HG03439 (cell line): ENCODE results near the gene ATP5F1E.

Experiments
- ATAC-seq: cut with Tn5 transposase; IDR thresholded peaks from one replicate; pipeline ENCODE4 v1.9.1; 2021; ENCODE audit warnings: mild to moderate bottlenecking, moderate library complexity; ENCODE audit not compliant: unreplicated experiment

Gene ATP5F1E

DNA sequence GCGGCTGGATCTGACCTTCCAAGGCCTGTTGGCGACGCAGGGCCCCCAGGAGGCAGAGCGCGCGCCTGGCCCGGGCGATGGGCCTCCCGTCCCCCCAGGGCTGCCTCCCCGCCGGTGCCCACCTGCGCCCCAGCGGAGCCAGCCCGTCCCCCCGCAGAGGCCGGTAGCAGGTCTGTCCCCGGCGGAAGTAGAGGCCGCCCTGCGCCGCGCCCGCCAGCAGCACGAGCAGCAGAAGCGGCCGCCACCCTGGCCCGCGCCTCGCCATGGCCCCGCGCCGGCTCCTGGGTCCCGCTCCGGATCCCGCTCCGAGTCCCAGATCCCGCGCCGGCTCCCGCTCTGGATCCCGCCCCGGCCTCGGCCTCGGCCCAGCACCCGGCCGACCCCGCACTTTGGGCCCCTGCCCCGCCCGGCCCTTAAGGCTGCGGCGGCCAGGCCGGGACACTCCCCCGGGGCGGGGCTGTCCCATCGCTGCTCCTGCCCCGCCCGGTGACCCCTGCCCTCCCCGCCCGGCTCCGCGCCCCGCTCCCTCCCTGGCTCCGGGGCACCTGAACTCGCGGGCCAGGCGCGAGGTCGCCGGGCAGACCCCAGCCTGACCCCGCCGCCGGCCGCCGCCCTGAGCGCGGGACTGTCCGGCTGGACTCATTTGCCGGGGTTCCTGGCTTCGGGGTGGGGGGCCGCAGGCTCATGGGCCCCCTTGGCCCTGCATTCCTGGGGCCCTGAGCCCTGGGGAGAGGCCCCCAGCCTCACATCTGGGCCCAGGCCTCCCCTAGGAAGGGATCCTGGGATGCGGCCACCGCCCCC, 25.1 kb downstream of the ATP5F1E start, which contains the start of gene CTSZ:
TSS of gene CTSZ (minus strand) at position 391 of the 801 bp plus-strand sequence. CDS start at position 265, 126 bp downstream.
- ATAC-seq, result no peak

DNA sequence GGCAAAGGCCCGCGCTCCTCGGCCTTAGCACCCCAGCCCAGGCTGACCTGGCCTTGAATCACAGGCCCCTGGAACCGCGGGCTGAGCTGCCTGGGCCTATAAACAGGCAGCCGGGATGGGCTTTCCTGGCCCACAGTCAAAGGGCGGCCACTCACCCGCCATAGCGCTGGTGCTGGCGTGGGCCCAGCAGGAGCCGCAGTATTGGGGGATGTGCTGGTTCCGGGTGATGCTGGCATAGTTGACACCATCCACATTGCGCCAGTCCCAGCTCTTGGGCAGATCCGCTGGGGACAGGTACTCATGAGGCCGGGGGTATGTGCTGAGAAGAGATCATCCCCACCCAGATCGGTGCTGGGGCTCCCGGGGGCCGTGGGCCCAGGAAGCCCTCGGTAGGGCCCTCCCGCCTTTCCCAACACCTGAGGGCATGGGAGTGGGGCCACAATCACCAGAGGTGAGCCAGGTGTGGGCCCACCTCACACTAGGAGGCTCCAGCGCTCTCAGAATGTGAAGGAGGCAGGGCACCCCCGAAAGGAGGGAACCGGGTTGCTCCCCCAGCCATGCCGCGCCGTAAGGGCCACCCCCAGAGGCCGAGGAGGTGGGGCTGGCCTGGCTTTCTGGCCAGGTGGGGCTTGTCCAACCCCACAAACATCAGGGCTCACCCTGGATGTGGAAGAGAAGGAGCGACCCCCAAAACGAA, 25.8 kb downstream of the ATP5F1E start:
- ATAC-seq, result no peak

DNA sequence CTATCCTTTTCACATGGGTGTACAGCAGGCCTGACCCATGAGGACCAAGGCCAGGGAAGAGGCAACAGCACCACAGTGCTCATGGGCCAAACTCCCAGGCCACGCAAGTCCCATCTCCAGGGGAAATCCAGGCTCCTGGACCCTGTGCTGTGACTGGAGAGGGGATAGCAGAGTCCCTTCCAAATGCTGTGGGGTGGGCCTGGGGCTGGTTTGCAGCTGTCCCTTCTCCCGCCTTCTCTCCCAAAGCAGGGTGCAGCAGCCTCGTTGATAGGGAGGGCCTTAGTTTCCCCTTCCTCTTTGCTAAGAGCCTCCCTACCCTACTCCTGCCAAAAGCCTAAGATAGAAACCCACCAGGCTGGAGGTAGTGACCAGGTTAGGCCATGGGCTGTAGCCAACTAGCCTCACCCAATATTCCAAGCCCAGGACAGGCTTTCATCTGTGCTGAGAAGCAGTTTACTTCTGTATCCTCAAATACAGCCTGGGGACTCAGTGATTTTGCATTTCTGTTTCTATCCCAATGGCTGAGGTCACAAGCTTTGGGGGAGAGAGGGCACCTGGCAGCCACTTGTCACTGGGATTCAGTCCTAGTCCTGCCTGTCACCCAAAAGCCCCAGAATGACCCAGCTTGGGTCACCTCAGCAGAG, 26.5 kb downstream of the ATP5F1E start:
- ATAC-seq, result no peak

DNA sequence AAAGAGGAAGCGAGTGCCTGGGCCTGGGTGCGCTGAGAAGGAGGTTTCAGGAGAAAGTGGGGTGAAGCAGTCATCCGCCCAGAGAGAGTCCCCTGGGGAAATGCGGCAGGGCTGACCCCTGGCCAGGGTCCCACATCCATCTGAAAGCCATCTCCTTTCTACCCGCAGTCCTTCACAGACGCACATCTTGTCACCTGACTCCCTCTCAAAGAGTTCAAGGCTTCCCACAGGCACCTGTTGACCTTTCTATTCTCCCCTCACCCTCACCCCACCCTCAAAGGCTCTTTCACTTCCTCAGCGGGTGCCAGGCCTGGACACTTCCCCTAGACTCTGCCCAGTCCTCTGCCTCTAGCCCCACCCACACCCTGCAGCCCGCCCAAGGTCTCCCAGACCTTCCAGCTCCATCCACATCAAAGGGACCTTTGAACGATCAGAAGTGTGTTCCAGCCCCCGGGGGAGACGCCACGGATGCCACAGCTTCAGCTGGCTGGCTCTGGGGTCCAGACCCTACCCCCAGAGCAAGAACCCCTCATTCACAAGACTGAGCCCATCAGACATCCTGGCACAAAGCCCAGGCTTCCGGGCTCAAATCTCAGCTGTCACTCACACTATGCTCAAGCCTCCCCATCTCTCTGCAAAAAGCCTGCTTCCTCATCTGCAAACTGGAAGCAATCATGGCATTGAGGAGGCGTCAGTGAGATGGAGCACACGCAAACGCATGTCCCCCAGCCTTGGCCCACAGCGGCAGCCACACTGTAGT, 27.2 kb downstream of the ATP5F1E start:
- ATAC-seq, result peak; percentile 51

DNA sequence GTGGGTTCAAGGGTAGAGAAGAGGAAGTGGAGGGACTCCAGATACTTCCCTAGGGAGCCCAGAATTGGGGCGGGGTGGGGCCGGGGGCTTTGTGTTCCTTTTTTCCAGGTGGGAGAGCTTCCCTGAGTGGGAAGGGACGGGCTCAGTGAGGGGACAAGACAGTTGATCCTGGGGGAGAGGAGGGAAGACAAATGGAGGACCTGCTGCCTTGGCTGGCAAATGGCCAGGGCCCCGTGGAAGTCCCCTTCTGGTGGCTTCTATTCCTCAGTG, 27.7 kb downstream of the ATP5F1E start:
- no peak for ATAC-seq

DNA sequence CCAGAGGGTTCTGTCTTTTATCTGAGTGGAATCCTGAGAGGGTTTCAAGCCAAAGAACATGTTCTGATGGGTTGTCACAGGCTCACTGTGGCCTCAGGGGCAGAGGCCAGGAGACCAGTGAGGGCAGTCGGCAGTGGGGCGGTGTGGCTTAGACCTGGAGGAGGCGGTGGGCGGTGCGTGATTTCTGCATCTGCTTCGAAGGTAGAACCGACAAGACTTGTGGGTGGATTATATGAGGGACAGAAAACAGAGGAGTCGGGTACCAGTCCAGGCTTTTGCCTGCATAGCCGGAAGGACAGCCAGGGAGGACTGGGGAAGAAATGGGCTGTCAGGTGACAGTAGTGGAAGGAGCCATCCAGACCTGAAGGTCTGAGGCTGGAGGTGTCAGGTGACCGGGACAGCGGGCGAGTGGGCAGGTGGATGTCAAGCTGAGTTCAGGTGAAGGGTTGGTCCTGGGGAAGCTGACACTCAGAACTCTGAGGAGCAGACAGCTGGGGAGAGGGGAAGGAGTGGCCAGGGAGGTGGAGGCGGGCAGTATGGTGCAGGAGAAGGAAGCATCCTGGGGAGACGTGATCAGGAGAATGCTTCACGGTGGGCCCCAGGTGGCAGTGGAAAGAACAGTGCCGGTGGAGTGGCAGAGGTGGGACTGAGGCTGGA, 28.2 kb downstream of the ATP5F1E start:
- no peak for ATAC-seq

DNA sequence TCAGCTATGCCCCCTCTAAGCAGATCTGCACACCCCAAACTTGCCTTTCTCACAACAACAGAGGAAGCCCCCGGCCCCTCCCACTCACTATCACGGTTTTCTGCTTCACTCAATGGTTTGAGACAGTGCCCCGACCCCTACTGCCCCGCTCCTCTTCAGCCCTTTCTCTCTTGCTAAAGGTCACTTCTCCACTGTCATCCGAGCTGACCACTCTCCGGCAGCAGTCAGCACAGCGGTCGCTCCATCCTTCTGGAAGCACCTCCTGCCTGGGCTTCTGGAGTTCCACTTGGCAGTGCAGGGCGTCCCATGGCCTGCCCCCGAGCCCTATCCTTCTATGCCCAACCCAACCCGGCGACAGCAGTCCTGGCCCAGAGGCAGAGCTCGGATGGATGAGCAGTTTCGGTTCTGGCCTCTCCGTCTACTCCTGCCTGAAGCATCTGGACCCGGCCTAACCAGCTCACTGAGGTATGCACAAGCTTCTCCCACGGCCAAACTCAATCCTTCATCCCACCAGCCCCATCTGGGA, 29.2 kb downstream of the ATP5F1E start:
- no peak for ATAC-seq

DNA sequence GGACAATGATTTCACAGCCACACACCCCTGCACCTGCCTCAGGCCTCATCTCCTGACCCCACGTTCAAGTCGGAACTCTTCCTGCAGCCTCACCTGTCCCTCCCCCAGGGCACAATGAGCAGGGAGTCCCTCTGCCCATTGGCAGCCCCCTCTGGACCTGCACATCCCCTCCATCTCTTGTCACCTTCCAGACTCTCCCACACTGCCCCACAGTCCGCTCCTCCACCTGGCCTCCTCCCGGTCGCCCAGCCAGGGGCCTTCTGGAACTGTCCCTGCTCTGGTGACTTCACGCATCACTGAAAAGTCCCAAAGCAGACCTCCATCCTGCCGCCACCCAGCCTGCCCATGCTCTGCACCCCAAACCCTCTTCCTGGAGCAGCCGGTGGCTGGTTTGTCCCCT, 29.7 kb downstream of the ATP5F1E start:
- no peak for ATAC-seq

DNA sequence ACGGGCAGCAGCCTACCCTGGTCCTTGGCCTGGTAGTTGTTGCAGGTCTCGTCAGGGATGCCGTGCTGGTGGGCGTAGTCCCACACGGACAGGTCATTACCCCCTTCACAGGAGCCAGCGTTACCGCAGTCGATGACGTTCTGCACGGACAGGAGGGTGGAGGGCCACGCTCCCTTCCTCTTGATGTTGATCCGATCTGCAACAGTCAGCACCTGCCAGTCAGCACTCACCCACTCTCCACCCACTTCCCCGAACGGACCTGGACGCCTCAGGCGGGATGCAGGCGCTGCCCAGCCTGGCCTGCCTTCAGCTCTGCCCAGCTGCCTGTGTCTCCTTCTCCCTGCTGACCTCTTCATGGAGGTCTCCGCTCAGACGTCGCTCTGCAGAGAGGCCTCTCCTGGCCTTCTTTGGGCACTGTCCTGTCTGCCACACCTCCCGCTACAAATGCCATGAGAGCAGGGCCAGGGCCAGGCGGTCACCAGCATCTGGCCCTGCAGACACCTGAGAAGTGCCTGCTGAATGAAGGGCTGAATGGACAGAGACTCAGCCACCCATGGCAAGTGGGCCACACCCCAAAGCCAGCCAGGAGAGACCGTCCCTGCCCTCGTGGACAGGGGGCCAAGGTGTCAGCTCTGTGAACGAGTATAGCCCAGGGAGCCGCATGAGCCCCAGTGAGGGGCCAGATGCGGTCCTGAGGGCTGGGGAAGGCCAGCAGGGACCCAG, 30.5 kb downstream of the ATP5F1E start:
- ATAC-seq, result no peak

DNA sequence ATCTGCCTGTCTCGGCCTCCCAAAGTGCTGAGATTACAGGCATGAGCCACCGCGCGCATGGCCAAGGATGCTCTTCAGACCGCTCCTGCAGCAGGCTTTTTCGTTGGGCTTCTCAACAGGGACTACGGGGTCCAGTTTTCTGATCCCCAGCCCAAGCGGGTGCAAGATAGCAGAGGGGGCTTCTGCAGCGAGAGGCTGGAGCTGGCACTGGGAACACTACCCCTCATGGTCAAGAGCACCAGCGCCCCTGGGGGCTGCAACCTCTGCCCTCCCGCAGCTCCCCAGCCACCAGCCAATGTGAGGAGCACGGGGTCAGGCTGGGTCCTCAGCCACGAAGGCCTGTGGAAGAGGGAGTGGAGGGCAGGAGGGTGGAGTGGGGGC, 31.1 kb downstream of the ATP5F1E start:
- ATAC-seq, result no peak

DNA sequence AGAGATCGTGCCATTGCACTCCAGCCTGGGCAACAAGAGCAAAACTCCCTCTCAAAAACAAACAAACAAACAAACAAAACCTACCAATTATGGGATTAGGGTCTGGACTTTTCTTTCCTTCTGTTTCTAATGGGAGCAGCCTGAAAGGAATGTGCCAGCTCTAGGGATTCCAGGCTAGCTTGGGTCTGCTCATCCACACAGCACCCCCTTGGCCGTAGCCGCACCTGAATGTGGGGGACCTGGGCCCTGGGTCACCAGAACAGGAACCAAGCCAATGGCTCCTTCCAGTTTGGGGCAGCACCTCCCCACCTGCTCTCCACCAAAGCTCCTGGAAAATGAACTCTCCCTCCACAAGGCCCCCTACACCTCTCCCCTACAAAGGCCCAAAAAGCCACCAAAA, 31.8 kb downstream of the ATP5F1E start:
- no peak for ATAC-seq

DNA sequence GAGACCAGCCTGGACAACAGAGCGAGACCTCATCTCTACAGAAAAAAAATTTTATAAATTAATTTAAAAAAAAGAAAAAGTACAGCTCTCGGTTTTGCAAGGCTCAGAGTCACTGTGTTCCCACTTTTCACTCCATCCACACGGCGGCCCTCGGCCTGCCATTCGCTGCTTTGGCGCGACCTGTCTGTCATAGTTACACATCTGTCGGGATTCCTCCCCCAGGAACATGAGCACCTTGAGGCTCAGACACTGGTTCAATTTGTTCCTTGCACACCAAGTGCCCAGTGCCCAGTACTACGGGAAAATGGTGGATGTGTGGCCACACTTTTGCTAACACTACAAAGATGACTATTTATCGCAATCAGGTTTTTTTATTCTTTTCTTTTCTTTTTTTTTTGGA, 33.5 kb downstream of the ATP5F1E start:
- ATAC-seq, result no peak

DNA sequence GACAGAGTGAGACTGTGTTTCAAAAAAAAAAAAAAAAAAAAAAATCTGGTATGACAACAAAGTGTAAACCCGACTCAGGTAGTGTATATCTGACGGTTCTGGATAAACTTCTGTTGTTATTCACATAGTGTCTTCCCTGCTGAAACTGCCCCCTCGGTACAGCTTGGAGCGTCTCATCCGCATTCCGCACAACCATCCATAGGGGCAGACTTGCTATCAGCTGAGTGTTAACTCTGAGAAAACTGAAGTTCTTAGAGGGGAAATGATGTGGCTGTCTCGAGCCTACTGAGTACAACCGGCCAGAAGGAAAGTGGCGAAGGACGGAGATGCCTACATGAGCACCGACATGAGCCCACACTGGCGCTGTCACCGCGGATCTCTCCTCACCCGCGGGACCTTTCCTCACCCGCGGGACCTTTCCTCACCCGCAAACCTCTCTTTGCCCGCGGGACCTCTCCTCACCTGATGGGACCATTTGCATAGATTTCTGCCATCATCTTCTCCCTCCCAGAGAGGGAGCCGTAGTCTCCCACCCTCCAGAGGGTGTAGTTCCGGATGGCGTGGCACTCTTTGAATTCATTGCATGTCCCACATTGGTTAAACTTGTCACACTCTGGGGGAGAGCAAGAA, 34.9 kb downstream of the ATP5F1E start:
- ATAC-seq, result no peak

DNA sequence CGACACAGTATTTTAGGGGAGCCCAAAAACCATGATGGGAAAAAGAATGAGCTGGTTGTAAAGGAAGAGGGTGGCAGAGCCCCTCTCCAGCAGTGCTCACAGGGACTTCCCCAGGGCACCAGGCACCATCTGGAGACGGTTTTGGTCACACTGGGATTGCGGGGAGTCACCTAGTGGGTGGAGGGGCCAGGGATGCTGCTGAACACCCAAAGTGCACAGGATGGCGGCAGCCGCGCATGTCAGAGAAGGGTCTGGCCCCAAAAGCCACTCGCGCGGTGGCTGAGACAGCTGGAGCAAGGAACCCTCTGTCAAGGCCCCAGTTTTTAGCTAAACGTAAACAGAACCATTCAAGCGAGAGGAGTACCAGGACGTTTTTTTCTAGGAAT, 35.9 kb downstream of the ATP5F1E start:
- ATAC-seq, result no peak

DNA sequence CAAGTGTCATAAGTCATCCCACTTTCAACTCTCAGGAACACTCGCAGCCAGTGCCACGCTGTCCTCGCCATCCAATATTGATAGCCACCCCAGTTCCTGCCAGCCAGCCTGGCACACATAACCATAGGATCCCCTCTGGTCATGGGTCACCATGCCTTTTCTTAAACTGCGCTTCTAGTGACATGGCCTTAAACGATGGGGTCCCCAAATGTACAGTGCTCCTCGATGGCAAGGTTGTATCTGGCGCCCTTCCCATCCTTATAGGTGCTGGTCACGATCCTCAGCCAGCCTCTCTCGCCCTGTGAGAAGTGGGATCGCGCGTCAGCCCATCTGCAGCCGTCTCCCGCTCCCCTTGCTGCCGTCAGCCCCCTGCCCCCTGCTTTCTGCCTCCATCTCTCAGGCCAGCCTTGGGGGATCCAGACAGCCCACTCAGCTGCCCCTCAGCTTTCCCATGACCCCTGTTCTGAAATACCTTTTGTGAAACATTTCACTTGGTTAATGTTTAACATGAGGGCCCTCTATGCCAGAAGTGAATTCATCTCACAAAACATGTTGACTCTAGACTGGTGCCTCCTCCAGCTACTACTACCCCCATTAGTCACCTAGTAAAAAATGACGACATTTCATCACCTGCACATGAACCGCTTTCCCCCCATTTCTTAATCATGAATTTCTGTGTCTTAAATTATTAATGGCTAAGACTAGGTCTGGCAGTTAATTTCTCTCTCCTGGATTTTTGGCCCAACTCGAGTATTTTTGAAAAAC, 36.5 kb downstream of the ATP5F1E start:
- no peak for ATAC-seq

DNA sequence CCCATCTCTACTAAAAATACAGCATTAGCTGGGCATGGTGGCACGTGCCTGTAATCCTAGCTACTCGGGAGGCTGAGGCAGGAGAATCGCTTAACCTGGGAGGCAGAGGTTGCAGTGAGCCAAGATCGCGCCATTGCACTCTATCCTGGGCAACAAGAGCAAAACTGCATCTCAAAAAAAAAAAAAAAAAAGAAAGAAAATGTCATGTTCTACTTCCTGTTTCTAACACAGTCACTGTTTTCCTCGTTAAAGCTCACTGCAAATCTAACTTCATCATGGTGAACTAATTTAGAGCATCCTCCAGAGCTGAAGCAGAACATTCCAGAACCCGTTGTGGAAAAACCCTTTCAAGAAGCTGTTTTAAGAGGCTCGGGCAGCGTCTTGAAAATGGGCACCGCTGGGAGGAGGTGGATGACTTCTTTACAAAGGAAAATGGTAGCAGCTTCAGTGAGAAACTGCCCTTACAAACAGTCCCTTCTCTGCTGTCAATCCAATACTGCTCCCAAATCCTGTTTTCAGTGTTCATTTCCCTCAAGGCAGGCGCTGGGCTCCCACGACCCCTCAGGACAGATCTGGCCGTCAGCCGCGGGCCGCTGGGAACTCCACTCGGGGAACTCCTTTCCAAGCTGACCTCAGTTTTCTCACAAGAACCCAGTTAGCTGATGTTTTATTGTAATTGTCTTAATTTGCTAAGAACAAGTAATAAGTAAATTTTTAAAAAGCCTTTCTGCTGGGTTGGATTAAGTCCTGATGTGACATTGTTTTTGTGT, 37.6 kb downstream of the ATP5F1E start:
- ATAC-seq, result no peak

DNA sequence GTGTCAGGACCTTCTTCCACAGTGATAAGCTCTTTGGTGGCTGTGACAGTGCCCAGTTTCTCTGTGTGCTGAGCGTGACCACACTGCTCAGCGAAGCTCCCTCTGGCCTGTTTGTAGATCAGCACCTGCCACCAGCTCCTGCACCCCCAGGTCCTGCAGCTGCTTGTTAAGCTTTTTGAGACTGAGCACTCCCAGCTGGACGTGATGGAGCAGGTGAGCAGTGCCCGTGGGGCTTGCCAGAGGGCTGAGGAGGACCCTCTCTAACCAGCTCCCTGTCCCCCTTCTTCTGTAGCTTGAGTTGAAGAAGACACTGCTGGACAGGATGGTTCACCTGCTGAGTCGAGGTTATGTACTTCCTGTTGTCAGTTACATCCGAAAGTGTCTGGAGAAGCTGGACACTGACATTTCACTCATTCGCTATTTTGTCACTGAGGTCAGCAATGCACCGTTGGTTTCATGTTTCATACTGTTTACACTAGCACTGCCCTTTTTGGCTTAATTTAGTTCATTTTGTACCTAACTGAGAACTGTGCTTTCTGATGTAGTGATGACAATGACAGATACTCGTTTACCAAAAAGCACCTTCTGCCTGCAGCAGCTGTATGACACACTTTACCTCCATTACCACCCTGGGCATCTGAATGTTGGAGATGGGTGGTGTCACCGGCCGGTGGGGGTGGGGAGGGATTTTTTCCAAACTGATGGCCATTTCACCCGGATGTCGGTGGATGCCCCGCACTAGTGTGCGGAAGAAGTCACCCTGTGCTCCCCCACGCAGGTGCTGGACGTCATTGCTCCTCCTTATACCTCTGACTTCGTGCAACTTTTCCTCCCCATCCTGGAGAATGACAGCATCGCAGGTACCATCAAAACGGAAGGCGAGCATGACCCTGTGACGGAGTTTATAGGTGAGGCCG, 38.5 kb downstream of the ATP5F1E start:
- ATAC-seq, result no peak
